Loucy (cell line): ENCODE results near the gene EDC3.
"Not testable (repeated sequence)": the region's sequence is repeated elsewhere in the genome, so short reads cannot be mapped to it uniquely, and the experiment has no call there.

Source experiments
- H2AFZ ChIP-seq: fragments of 200-600 bp; sonication (generic); 2 replicates; pipeline ENCODE4 v1.6.0; 2016; ENCODE audit warnings: antibody characterized with exemption, mild to moderate bottlenecking, low read length, moderate library complexity
- H3F3A ChIP-seq: fragments of 200-600 bp; 2 replicates; pipeline ENCODE4 v1.6.0; 2016; ENCODE audit warnings: antibody characterized with exemption, low read depth, mild to moderate bottlenecking
- H3K27me3 ChIP-seq: fragments of 200-600 bp; sonication (generic); 2 replicates; pipeline ENCODE4 v1.6.1; 2014; ENCODE audit warnings: low read length, mild to moderate bottlenecking; ENCODE audit not compliant: insufficient read depth, poor library complexity, severe bottlenecking
- H3K36me3 ChIP-seq: fragments of 200-600 bp; sonication (generic); 2 replicates; pipeline ENCODE4 v1.6.1; 2016; ENCODE audit warnings: low read length; ENCODE audit not compliant: insufficient read depth
- H3K4me1 ChIP-seq: fragments of 200-600 bp; sonication (generic); 2 replicates; pipeline ENCODE4 v1.5.1; 2014; ENCODE audit warnings: low read length, mild to moderate bottlenecking; ENCODE audit not compliant: insufficient read depth, poor library complexity, severe bottlenecking
- H3K4me2 ChIP-seq: fragments of 200-600 bp; sonication (generic); 2 replicates; pipeline ENCODE4 v1.6.0; 2014; ENCODE audit warnings: antibody characterized with exemption, low read length, low read depth, mild to moderate bottlenecking; ENCODE audit not compliant: poor library complexity, severe bottlenecking
- H3K4me3 ChIP-seq: fragments of 200-600 bp; sonication (generic); 2 replicates; pipeline ENCODE4 v1.5.1; 2014; ENCODE audit warnings: low read length, mild to moderate bottlenecking, mixed read lengths; ENCODE audit not compliant: poor library complexity, severe bottlenecking
- H3K79me2 ChIP-seq: fragments of 200-600 bp; sonication (generic); 2 replicates; pipeline ENCODE4 v1.6.1; 2014; ENCODE audit warnings: low read length; ENCODE audit not compliant: insufficient read depth
- H3K9ac ChIP-seq: fragments of 200-600 bp; sonication (generic); 2 replicates; pipeline ENCODE4 v1.6.0; 2014; ENCODE audit warnings: mild to moderate bottlenecking, low read depth, low read length, moderate library complexity; ENCODE audit not compliant: poor library complexity, severe bottlenecking
- H3K9me2 ChIP-seq: fragments of 200-600 bp; sonication (generic); replicated peaks from 2 replicates; pipeline ENCODE4 v1.6.1; 2016; ENCODE audit warnings: low read depth, low read length, mixed read lengths
- H3K9me3 ChIP-seq: fragments of 200-600 bp; sonication (generic); 2 replicates; pipeline ENCODE4 v1.6.1; 2014; ENCODE audit warnings: mild to moderate bottlenecking, antibody characterized with exemption, low read length, low read depth; ENCODE audit not compliant: insufficient read depth
- H4K20me1 ChIP-seq: fragments of 200-600 bp; sonication (generic); 2 replicates; pipeline ENCODE4 v1.6.0; 2014; ENCODE audit warnings: antibody characterized with exemption, low read length, mild to moderate bottlenecking; ENCODE audit not compliant: insufficient read depth, poor library complexity, severe bottlenecking
- EZH2phosphoT487 ChIP-seq: fragments of 200-600 bp; IDR thresholded peaks from 2 replicates; pipeline ENCODE4 v1.6.1; 2018; ENCODE audit warnings: antibody characterized with exemption, mild to moderate bottlenecking, moderate library complexity, borderline replicate concordance
- TF ChIP-seq, protein P1 (sequence below): fragments of 200-600 bp; sonication (generic); conservative IDR thresholded peaks from 2 replicates; pipeline ENCODE4 v1.5.1; 2014; ENCODE audit warnings: mild to moderate bottlenecking, antibody characterized with exemption, low read length

EDC3 gene

DNA sequence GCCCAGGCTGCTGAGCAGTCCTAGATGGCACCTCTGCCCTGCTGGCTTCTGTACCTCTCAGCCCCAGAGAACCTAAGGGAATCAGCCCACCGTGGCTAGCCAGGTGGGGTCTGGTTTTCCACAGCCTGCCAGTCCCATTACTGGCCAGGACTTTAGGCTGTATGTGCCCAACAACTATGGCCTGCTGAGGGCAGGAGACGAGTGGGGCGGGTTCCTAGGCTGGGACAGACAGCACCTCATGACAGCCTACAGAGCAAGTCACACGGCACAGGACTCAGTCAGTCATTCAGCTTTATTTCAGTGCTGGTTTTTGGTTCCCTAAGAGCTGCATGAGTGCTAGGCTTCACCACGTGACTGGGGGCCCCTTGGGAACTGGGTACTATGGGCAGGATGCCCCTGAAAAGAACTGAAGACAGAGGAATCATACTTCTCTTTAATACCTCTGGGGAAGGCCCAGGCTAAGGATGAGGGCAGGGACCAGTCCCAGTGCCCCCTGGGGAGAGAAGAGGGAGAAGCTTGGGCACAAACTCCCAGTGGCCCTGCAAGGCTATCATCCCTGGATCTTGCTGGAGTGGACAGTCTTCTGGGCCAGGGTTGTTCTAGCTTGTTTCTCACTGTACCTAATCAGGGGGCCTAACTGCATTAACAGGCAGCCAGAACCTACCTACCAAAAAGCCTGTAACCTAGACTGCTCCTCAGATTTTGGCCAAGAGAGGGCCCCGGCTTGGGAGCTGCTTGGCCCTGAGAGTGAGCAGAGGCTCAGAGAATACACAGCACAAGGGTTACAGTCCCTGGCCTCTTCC lies 65.3 kb downstream of the EDC3 start:
- Histone ChIP-seq H3K4me3 (no peak overlapping the region), H3K4me2 (no peak overlapping the region), H3K9me3 (no peaks in the 10 kb centered on the region), H3K9ac (no peak overlapping the region), H3K36me3 (peaks cover 94% of the 10 kb centered on the region; the same call in 1 of the 2 replicates), H4K20me1 (no peaks in the 10 kb centered on the region), H2AFZ (no peak overlapping the region), H3K27me3 (no peaks in the 10 kb centered on the region), H3K4me1 (no peaks in the 10 kb centered on the region), H3K9me2 (no peaks in the 10 kb centered on the region), H3K79me2 (no peaks in the 10 kb centered on the region), H3F3A (no peaks in the 10 kb centered on the region)
- TF ChIP-seq, protein P1, sequence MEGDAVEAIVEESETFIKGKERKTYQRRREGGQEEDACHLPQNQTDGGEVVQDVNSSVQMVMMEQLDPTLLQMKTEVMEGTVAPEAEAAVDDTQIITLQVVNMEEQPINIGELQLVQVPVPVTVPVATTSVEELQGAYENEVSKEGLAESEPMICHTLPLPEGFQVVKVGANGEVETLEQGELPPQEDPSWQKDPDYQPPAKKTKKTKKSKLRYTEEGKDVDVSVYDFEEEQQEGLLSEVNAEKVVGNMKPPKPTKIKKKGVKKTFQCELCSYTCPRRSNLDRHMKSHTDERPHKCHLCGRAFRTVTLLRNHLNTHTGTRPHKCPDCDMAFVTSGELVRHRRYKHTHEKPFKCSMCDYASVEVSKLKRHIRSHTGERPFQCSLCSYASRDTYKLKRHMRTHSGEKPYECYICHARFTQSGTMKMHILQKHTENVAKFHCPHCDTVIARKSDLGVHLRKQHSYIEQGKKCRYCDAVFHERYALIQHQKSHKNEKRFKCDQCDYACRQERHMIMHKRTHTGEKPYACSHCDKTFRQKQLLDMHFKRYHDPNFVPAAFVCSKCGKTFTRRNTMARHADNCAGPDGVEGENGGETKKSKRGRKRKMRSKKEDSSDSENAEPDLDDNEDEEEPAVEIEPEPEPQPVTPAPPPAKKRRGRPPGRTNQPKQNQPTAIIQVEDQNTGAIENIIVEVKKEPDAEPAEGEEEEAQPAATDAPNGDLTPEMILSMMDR = no peak
- TF ChIP-seq EZH2phosphoT487 = no peak

DNA sequence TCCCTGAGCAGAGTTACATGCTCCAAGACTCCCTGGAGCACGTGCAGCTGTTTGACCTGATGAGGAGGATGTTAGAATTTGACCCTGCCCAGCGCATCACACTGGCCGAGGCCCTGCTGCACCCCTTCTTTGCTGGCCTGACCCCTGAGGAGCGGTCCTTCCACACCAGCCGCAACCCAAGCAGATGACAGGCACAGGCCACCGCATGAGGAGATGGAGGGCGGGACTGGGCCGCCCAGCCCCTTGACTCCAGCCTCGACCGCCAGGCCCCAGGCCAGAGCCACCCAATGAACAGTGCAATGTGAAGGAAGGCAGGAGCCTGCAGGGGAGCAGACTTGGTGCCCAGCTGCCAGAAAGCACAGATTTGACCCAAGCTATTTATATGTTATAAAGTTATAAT lies 66.1 kb downstream of the EDC3 start:
- not testable (repeated sequence) for H2AFZ ChIP-seq, H4K20me1 ChIP-seq, H3K27me3 ChIP-seq, H3F3A ChIP-seq, H3K9ac ChIP-seq, H3K4me3 ChIP-seq, H3K9me3 ChIP-seq, H3K79me2 ChIP-seq, H3K9me2 ChIP-seq, H3K4me2 ChIP-seq, H3K4me1 ChIP-seq
- peaks cover 94% of the 10 kb centered on the region; the same call in 1 of the 2 replicates for H3K36me3 ChIP-seq

DNA sequence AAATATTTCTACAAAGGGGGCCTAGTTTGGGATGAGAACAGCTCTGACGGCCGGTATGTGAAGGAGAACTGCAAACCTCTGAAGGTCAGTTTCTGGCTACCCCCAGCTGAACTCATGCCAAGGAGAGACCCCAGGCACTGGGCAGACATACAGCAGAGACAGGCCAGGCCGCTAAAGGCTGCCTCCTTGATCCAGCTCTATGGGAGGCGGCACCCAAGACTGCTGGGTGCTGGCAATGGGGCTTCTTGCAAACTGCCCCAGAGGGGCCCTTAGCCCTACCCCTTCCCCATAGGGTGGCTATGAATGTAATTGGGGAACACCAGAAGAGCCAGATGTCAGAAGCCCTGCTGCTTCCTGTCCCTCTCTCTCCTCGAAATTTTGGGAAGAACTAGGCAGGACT lies 66.9 kb downstream of the EDC3 start:
- Histone ChIP-seq H3K4me2 (no peak overlapping the region), H3K4me3 (no peak overlapping the region), H3K36me3 (peaks cover 94% of the 10 kb centered on the region; the same call in 1 of the 2 replicates), H3K9ac (no peak overlapping the region), H3K9me2 (no peaks in the 10 kb centered on the region), H2AFZ (no peak overlapping the region), H4K20me1 (peaks cover 4% of the 10 kb centered on the region), H3K4me1 (no peaks in the 10 kb centered on the region), H3K27me3 (no peaks in the 10 kb centered on the region), H3F3A (no peaks in the 10 kb centered on the region), H3K79me2 (peaks cover 3% of the 10 kb centered on the region; the same call in 1 of the 2 replicates), H3K9me3 (no peaks in the 10 kb centered on the region)
- TF ChIP-seq, protein P1 = no peak
- no peak for TF ChIP-seq EZH2phosphoT487

DNA sequence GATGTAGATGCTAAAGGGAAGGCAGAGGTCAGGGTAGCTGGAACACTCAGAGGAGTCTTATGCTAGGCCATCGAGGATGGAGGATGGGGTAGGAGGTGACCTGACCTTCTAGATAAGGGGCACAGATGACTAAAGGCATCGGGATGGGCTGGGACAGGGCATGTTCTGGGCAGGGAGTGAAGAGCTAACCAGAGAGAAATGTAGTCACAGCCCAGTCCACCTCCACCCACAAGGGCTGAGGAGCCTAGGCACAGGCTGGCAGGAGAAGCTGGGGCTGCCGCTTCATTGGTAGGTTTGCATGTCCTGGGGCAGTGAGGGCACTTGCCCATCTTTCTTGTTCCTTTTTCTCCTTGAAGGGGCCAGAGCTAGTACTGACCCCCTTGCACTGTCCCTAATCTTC lies 67.6 kb downstream of the EDC3 start:
- Histone ChIP-seq H3K4me3 (no peak overlapping the region), H3K79me2 (peaks cover 11% of the 10 kb centered on the region), H3F3A (no peaks in the 10 kb centered on the region), H3K9ac (no peak overlapping the region), H3K9me2 (no peaks in the 10 kb centered on the region), H3K9me3 (no peaks in the 10 kb centered on the region), H2AFZ (no peak overlapping the region), H3K4me1 (no peaks in the 10 kb centered on the region), H3K36me3 (peaks cover 94% of the 10 kb centered on the region; the same call in 1 of the 2 replicates), H3K27me3 (no peaks in the 10 kb centered on the region), H3K4me2 (no peak overlapping the region), H4K20me1 (peaks cover 11% of the 10 kb centered on the region)
- TF ChIP-seq EZH2phosphoT487 = no peak
- TF ChIP-seq, protein P1 = no peak
